T-helper 22 cell (primary cell): ENCODE results near the gene PRDM16.

ENCODE experiments used
- DNase-seq: peaks from one replicate; pipeline ENCODE4 v3.0.0-alpha.2; 2020; ENCODE audit warnings: low read depth

Gene PRDM16

DNA sequence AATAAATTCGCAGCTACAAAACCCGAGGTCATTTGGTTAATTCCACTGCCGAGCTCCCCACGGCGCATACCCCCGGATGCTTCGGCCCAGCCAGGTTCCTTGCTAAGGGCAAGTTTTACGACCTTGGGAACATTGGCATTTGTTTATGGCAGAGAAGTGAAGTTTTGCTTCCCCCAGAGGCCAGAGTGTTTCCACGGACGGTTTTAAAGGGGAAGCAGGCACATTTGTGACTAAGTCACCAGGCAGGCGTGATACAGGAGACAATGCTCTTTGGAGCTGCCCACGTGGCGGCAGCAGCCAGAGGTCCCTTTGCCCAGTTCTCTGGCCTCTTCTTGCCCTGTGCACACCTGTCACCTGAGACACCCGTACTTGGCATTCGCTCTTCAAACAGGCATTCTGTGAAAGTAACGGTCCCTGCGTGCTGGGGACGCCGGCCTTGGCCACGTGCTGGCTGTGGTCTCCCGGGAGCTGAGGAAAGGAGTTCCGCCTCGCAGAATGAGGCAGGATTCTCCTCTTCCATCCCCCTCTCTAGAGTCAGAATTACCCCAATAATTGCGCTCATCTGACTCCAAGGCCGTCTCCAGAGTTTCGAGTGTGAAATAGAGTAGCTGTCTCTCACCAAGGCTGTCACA lies 138.3 kb downstream of the PRDM16 start:
- no peak for DNase-seq

- DNase-seq = no peak
Observed at GRCh38 chr1:3208819-3209200, 139.8 kb downstream of the PRDM16 start.

- DNase-seq = no peak
Observed at GRCh38 chr1:3209201-3209600, 140.2 kb downstream of the PRDM16 start.

GRCh38 chr1:3211582-3212375 lies 142.8 kb downstream of the PRDM16 start:
- DNase-seq = no peak

- no peak for DNase-seq
Observed at GRCh38 chr1:3212453-3213355, 143.7 kb downstream of the PRDM16 start.

- DNase-seq = no peak
Observed at GRCh38 chr1:3213730-3214129, 144.7 kb downstream of the PRDM16 start.

GRCh38 chr1:3215198-3216014 lies 146.4 kb downstream of the PRDM16 start:
- DNase-seq = no peak

- DNase-seq = no peak
Observed at GRCh38 chr1:3216015-3216391, 147.0 kb downstream of the PRDM16 start.

- DNase-seq = no peak
Observed at GRCh38 chr1:3217181-3217641, 148.2 kb downstream of the PRDM16 start.

- no peak for DNase-seq
Observed at GRCh38 chr1:3217979-3218679, 149.1 kb downstream of the PRDM16 start.

GRCh38 chr1:3219005-3219790 lies 150.2 kb downstream of the PRDM16 start:
- DNase-seq = no peak

DNA sequence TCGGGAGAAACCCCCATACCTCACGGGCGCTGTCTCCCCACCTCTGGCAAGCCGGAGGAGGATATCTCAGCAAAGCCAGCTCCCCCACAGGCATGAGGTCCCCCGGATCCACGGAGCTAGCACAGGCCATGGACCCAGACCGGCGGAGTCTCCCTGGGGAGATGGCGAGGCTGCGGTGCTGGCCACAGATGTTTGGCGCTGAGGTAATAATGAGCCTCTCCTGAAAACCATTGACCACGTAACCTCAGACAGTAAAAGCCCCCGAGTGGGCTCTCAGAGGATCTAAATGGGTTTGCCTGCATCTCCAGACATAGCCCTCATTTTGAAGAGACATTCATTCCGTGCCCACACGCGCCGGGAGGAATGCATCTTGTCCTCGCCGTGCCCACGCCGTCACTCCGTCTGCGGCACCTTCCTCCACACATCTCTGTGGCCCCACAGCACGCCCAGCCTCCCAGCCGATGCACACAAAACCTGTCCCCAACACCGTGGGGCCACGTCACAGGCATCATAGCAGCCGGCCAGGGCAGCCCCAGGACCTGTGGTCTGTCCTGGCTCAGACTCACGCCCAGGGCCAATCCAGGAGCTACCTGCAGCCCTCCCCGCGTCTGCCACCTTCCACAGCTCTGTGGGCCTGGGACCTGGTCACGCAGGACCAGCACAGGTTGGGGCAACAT lies 150.9 kb downstream of the PRDM16 start:
- DNase-seq = no peak

DNA sequence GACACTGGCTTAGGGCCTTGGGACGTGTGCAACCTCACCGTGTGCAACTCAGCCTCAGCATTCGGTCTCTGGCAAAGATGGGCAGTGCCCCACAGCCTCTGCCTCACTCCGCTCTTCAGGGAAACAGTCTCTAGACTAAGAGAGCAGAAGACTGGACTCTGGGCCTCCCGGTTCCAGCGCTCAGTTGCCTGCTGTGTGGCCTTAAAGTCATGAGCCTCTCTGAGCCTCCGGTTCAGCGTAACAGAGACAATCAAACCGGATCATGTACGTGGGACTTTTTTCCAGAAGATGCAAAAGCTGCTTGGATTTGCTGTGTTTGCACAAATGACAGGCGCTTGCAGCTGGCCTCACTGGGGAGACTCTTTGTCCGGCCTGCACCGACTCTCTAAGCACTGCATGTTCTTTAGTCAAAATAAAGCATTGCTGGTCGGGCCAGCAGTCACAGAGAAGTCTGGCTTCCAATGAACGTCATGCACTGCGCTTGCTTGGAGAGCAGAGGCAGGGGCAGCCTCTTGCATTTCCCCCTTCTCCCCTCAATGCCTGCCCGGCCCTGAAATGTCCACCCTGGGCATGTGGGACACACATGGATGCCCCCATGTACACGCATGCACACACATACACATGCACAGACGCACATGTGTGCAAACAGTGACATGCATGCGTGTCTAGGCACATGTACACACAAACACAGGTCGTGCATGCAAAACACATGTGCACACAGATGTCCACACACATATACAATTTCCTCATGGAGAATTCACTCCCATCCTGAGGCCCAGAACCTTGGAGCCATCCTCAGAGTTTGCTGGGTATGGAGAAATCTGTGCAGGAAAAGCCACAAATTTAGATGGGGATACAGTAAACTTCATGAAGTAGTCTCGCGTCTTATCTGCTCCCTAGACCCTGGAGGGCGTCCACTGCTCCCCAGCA lies 152.4 kb downstream of the PRDM16 start:
- DNase-seq = no peak

- DNase-seq = no peak
Observed at GRCh38 chr1:3222042-3222692, 153.2 kb downstream of the PRDM16 start.

GRCh38 chr1:3225661-3226060 lies 156.7 kb downstream of the PRDM16 start:
- no peak for DNase-seq

DNA sequence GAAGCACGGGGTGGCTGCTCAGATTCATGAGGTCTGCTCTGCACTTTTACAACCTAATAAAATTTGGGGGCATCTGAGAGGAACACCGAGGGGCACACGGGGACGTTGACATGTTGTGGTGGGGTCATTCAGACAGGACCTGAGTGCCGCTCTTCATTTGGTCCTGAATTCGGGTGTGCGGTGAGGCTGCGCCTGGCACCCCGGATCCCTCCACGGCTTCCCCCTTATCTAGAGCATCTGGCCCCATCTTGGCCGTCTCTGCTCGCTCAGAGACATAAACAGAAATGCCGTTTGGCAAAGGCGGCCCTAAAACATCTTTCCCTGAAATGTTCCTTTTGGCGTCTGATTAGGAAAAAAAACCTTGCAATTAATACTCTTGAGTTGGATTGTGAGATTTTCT lies 157.2 kb downstream of the PRDM16 start:
- DNase-seq = no peak

GRCh38 chr1:3226701-3227350 lies 157.8 kb downstream of the PRDM16 start:
- DNase-seq = no peak

- no peak for DNase-seq
Observed at GRCh38 chr1:3227351-3227704, 158.3 kb downstream of the PRDM16 start.
